GM12865 (cell line): ENCODE results near the gene IL31RA.

Experiments
- DNase-seq: peaks from one replicate; pipeline ENCODE4 v3.0.0; 2010; ENCODE audit warnings: low read depth
- H3K4me3 ChIP-seq: 2 replicates; pipeline ENCODE4 v1.5.1; 2011; ENCODE audit warnings: mild to moderate bottlenecking, low read depth, low read length, control low read depth
- CTCF ChIP-seq: IDR thresholded peaks from 2 replicates; pipeline ENCODE4 v1.5.1; 2011; ENCODE audit warnings: low read length, control low read depth, low read depth, inconsistent platforms; ENCODE audit not compliant: insufficient read depth; ENCODE audit errors: missing control alignments

The IL31RA gene

GRCh38 chr5:55929020-55929799, 78.1 kb downstream of the IL31RA start:
- no peak overlapping the region for H3K4me3 ChIP-seq
- no peak for DNase-seq
- TF ChIP-seq CTCF = no peak

DNA sequence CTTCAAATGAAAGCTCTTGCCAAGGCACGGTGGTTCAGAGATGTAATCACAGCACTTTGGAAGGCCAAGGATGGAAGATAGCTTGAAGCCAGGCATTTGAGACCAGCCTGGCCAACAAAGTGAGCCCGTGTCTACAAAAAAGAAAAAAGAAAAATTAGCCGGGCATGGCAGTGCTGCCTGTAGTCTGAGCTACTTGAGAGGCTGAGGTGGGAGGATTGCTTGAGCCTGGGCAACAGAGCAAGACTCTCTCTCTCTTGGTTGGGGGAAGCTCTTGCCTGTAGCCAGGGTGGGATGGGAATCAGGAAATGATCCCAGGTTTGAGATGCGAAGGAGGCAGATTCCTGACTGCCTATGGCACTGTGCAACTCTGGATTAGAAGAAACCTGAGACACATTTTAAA, 81.5 kb downstream of the IL31RA start:
- TF ChIP-seq CTCF = no peak
- no peak for DNase-seq
- no peak overlapping the region for H3K4me3 ChIP-seq

- no peak overlapping the region for H3K4me3 ChIP-seq
- no peak for TF ChIP-seq CTCF
- DNase-seq = no peak
Observed at GRCh38 chr5:55933377-55934114, 82.4 kb downstream of the IL31RA start.

GRCh38 chr5:55934115-55934613, 83.0 kb downstream of the IL31RA start:
- DNase-seq = no peak
- no peak for TF ChIP-seq CTCF
- no peak overlapping the region for H3K4me3 ChIP-seq

GRCh38 chr5:55934720-55935119, 83.6 kb downstream of the IL31RA start:
- TF ChIP-seq CTCF = no peak
- DNase-seq = no peak
- H3K4me3 ChIP-seq = no peak overlapping the region

DNA sequence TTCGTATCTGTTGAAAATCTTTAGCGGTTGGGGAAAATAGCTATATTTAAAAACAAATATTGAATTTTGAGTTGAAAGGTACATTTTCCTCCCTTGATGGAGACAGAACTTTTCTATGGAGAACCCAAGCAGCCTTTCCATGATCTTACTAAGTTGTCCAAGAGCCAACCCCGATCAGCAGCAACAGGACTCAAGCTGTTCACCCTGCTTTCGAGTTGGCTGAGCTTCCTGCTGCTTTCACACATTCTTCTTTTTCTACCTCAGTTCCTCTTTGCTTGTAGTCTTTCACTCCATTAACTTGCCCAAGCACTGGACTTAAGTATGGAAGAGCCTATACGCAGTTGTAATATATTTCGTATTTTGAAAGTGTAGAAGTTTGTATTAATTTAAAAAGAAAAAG, 84.2 kb downstream of the IL31RA start:
- no peak for TF ChIP-seq CTCF
- DNase-seq = no peak

More for the DNA sequence above, 84.2 kb downstream of the IL31RA start:
- H3K4me3 ChIP-seq = no peak overlapping the region
